ENCODE data around the gene CADPS2.

The CADPS2 gene

DNA sequence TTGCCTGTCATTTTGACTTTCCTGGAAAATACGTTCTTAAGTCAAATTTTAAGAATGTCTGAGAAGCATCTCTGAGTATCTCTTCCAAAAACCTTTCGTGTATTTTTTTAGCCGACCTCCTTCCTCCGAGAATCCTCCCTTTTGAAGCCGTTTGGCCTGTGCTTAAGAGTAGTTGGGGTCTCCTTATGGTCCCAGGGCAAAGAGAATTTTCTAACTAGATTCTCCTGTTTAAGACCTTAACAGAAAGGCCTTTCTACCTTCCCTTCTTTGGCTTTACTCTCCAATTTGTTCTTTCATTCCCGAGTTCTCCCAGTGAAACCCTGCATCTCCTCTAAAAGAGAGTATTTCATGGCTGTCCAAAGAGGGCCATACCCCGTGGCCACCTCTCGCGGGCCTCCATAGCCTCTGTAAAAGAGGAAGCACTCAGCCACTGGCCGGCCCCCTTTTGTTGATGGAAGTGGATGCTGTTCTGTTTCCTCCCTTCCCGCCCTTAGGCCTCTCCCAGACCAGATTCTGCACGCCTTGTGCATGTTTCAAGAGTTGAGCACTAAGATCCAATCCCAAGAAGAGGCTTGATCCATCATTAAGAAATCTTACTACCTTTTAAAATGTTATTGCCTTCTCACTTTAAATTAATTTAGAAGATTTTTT is 575.1 kb downstream of the CADPS2 start:
- DNase-seq (ENCODE audit: low read depth in 2 of 2), result no peak

- DNase-seq (ENCODE audit: low read depth in 2 of 2), result no peak
Observed at GRCh38 chr7:122310119-122311021, 575.9 kb downstream of the CADPS2 start.

DNA sequence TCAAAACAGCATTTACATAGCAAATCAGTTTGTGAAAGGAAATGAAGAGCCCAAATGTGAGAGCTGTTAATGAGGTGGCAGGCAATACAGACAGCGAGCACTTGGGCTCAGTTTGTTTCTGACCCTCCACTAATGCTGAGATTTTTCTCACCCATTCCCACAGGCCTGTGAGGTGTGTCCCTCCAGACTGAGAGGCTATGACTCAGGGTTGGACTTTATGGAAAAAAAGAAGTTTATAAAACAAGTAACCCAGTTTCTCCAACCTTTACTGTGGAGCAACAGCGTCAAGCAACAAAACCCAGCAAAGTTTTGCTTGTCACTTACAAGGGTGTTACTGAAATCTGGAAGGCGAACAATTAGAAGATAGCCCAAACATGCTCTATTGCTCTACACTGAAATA is 576.8 kb downstream of the CADPS2 start:
- no peak for DNase-seq (ENCODE audit: low read depth in 2 of 2)

DNA sequence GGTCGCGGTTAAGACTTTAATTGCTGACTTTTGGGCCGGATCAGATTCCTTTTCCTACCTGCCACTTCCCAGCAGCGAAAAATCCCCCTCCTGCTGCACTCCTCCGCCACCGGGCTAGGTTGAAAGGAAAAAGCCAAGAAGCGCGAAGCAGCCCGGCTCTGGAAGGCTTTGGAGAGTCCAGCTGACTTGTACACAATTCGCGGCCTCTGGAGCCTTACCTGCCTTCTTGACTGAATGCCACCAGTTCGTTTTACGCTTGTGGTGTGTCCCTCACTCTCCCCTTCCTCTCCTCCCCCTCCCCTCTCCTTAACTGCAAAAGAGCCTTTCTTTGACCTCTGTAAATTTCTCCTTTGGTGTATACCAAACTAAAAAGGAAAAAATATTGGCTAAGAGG is 579.0 kb downstream of the CADPS2 start:
- no peak for DNase-seq (ENCODE audit: low read depth in 2 of 2)

GRCh38 chr7:122306320-122307227 is 579.7 kb downstream of the CADPS2 start:
- DNase-seq (ENCODE audit: low read depth in 2 of 2), result no peak

DNA sequence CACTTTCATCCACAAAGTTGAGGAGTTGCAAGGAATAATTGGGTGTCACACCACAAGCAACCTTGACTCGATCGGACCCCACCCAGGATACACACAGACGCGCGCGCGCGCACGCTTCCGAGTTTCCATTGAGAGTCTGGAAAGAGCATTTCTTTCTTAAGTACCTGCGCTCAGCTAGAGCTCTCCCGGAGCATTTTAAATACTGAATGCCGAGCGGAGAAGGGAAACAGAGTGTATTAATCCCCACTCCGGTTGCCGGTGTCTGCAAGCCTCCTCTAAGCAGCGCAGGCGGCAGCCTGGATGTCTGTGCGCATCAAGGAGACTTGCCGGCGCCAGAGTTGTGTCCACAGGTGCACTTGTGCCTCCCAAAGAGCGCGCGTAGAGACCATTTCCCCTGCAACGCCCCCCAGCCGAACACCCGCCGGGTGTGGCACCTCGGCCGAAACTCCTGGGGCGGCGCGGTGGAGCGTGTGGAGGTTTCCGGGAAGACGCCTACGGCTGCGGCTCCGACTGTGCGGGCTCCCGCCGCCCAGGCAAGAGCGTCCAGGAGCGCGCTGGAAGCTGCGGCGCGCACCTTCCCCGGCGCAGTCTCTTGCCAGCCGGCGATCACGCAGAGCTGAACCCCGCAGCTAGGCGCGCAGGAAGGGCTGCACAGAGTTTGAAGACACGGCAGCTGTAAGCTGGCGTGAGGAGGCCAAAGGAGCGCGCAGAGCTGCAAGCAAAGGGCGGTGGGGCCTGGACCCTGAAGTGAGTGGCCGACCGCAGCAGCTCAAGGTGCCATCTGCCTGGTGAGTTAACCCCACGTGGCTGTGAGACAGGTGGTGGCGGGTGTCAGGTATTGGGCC is 580.6 kb downstream of the CADPS2 start:
- no peak for DNase-seq (ENCODE audit: low read depth in 2 of 2)

- DNase-seq (ENCODE audit: low read depth in 2 of 2), result no peak
Observed at GRCh38 chr7:122304996-122305421, 581.3 kb downstream of the CADPS2 start.

GRCh38 chr7:122304319-122304975 is 581.8 kb downstream of the CADPS2 start, which contains the start of gene FEZF1:
Gene FEZF1 (minus strand): TSS chr7:122304750. CDS start chr7:122304437, 313 bp downstream.
- no peak for DNase-seq (ENCODE audit: low read depth in 2 of 2)

DNA sequence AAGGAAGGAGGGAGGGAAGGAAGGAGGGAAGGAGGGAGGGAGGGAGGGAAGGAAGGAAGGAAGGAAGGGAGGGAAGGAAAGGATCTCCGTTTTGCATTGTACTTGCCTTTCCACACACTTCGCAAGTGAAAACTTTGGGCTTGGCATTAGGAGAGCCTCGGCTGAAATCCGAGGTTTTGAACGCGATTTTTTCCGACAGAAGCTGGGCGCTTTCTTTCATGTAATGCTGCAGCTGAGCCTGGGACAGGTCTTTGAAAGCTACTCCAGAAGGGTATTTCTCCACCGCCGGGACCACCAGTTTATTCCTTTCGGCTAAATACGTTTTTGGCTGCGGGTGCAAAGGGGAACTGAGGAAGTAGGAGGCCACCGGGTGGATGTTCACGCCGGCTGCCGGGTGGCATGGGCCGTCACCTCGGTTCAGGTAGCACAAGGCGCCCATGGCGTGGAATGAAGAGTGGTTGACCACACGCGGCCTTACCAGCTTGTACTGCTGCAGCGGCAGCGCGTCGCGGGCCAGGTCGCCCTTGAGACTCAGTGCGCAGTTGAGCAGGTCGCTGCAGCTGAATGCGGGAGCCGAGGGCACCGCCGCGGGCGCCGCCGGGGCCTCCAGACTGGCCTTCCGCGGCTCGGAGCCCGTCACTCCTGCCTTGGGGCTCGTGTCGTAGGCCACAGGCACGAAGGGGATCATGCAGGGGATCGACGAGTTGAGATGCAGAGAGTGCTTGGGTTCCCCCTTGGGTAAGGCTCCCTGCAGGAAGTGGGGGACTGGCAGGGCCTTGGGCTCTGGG is 582.5 kb downstream of the CADPS2 start:
- no peak for DNase-seq (ENCODE audit: low read depth in 2 of 2)

- DNase-seq (ENCODE audit: low read depth in 2 of 2), result no peak
Observed at GRCh38 chr7:122302761-122303530, 583.3 kb downstream of the CADPS2 start.

DNA sequence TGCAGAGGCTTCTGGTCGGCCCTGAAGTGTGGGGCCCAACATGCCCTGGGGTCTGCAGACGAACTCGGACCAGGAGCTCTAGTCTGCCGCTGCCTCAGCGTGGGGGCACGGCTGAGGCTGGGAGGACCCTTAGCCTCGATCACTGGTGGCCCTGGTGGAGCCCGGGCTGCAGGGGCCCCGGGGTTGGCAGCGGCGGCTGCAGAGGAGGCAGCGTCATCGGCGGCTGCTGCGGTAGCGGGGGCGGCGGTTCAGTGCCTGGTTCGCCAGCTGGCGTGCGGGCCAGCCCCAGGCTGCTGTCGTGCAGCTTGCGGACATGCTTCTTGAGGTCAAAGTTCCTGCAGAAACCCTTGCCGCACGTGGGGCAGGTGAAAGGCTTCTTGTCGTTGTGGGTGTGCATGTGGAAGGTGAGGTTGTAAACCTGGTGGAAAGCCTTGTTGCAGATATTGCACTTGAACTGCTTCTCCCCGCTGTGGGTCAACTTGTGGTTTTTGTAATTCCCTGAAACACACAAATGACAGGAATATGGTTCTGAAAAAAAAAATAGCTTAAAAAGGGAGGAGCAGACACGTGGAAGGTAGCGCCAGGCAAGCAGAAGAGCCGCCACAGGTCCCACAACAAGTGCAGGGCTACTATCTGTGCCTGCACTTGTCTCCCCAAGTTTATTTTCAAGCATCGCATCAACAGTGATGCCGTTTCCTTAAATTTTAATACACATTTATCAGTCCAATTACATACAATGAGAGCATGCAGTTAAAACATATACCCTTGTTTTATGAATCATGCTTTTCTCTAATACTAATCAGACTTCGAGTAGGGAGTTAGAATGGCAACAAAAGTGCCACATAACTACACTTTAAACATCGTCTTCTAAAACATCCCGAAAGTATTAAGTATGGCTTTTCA is 584.2 kb downstream of the CADPS2 start:
- DNase-seq (ENCODE audit: low read depth in 2 of 2), result no peak

DNA sequence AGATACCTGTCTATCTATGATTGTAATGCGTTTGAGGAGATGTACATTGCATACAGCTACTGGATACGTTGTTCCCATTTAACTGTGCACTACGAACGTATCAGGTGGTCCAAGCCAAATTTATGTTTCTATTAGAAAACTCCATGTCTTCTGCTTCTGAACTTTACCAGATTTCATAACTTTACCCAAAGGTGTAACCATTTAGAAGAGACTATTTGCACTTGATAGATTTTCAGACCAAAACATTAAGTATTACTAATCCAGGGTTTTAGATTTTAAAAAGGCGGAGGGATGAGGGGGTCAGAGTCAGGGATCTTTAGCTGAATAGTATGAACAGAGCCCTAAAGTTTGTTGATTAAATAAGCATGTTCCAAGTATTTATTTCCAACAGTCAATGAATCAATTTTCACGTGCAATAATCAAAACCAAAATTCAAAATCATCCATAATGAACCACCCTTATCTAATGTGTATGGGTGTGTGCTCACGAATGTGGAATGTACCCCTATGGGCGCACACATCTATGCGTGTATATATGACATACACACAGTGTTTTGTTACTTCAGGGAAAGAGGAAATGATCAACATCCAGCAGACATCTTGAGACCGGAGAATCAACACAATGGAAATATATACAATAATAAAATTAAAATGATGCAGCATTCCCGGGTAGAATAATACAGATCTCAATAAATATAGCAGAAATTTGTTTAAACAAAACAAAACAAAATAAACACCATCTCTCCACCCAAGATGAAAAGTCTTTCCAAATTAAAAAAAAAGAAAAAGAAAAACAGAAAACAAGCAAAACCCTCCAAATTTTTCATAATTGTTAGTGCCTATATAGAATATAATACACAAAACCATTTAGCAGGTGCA is 585.1 kb downstream of the CADPS2 start:
- no peak for DNase-seq (ENCODE audit: low read depth in 2 of 2)

- DNase-seq (ENCODE audit: low read depth in 2 of 2), result no peak
Observed at GRCh38 chr7:122300211-122300932, 585.9 kb downstream of the CADPS2 start.

DNA sequence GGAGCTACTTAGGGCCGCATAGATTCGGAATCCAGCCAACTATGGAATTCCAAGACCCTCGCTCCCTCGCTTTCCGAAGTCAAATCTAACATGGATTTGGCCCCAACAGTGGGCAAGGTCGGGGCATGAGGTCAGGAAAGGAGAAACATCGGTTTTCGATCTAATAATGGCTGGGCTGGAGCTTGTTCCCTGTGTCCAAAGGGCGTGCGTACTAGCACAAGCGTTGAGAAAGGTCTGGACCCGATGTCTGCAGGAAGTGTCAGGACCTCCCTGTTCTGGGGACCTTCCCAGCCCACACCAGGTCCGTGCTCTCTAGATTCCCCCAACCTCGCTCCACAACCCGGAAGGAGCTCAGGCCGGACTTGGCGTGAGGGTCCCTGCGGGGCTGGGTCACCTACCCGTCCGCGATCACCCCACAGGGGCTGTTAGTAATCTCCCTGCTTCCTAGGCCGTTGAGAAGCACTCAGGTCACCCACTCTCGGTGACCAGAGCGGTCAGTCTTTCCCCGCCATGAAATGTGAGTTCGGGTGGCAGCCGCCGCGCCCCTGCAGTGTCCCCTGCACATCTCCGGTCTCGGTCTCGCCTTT is 586.5 kb downstream of the CADPS2 start:
- no peak for DNase-seq (ENCODE audit: low read depth in 2 of 2)

DNA sequence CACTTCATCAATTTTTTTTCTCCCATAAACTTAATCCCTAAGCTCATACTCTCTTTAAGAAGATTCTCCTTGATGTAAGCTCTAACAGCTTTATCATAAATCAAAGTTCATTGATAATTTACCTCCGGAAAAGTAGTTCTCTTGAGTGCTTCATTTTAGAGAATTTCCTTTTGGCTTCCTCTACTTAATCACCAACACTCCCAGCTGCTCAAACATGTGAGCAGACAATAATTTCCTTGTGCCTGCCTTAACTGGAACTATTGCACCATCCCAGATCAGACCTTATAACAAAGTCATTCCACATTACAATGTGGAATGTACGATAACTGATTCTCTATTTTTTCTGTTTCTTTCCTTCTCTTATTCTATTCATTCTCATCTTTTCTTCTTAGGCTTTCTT is 587.6 kb downstream of the CADPS2 start:
- no peak for DNase-seq (ENCODE audit: low read depth in 2 of 2)

- no peak for DNase-seq (ENCODE audit: low read depth in 2 of 2)
Observed at GRCh38 chr7:122298131-122298530, 588.1 kb downstream of the CADPS2 start.

Measured in activated CD4-positive, alpha-beta T cell treated with anti-CD3 and anti-CD28 coated beads for 24 hours (primary cell).